LoVo (cell line): ENCODE data around the gene NOL4L.
"Not testable (repeated sequence)": the region's sequence is repeated elsewhere in the genome, so short reads cannot be mapped to it uniquely, and the experiment has no call there.

Experiments used
- DNase-seq: peaks from one replicate; pipeline ENCODE4 v3.0.0-alpha.2; 2016; ENCODE audit warnings: low spot score

NOL4L gene

DNA sequence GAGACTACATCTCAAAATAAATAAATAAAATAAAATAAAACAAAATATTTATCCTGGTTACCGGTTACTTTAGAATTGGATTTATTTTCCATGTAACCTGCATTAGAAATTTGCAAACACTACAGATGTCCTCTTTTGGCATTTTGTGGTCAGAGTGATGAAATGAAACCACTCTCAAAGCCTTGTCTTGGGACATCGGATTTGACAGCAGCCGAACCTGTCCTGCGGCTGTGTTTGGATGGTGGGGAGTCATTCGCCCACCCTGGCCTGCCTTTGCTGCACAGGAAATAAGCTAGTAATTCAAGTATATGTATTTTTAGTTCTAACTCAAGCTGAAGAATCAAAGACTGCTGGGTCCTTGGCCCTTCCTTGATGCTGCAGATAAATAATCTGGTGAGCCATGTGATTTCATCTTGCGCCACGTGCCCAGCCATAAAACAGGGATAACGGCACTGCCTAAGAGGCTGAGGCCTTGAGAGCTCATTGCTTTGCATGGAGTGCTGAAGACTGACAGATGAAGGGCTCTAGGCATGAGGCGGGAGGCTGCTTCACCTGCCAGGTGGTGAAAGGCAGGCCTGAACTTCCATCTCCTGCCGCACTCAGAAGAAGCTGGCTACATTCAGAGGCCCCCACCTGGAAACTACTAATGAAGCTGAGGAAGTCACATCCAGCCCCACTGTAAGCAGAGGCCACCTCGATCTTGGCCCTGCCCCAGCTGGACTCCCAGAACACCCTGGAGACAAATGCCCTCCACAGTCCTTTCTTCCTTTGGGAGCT is 76.9 kb downstream of the NOL4L start:
- DNase-seq, result no peak

DNA sequence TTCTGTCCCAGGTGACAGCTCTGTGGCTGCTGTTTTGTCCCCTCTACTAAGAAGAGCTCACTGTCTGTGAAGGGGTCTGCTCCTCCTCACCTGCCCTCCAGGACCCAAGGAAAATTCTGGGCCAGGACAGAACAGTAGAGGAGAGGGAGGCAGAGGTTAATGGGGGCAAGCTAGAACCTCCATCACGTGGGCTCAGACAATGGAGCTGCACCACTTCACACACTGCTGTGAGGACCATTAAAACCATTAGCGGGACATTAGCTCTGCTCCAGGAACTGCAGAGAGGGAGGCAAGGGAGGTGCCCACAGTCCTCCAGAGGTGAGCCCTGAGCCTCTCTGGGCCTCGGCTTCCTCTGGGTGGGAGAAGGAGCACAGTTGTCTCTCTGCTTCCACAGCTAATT is 78.4 kb downstream of the NOL4L start:
- no peak for DNase-seq

DNA sequence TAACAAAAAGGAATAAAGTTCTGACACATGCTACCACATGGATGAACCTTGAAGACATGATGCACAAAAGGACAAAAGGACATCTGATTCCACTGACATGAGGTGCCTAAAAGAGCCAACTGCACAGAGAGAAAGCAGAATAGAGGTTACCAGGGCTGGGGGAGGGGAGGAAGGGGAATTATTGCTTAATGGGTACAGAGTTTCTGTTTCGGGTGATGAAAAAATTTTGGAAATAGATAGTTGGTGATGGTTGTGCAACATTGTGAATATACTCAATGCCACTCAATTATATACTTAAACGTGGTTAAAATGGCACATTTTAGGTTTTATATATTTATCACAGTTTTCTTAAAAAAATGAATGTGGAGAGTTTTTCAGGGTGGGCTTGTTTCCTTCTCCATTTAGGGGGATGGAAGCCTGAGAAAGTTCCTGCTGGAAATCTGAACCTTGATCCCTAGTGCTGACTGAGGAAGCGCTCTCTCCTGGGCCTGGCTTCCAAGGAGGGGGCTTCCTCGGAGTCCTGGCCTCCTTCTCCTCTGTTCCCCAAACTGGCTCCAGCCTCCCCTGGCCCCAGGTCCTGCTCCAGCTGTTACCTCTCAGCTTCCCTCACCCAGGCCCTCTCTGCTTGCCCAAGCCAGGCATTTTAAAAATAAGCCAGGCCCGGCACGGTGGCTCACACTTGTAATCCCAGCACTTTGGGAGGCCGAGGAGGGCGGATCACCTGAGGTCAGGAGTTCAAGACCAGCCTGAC is 79.2 kb downstream of the NOL4L start:
- DNase-seq, result no peak

DNA sequence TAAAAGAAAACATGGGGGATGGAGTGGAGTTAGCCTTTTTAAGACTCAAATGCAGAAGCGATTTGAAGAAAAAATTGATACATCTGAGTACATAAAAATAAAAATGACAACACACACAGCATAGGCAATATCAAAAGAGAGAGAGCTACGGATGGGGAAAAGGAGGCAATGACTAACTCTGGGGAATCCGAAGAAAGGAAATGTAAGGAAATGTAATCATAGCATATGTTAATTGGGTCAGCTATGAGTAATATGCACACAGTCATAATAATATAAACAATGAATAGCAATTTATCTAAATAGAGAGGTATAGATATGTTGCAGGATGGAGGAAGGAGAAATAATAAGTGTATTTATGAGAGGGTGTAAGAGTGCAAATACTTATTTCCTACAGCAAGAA is 83.4 kb downstream of the NOL4L start:
- no peak for DNase-seq

DNA sequence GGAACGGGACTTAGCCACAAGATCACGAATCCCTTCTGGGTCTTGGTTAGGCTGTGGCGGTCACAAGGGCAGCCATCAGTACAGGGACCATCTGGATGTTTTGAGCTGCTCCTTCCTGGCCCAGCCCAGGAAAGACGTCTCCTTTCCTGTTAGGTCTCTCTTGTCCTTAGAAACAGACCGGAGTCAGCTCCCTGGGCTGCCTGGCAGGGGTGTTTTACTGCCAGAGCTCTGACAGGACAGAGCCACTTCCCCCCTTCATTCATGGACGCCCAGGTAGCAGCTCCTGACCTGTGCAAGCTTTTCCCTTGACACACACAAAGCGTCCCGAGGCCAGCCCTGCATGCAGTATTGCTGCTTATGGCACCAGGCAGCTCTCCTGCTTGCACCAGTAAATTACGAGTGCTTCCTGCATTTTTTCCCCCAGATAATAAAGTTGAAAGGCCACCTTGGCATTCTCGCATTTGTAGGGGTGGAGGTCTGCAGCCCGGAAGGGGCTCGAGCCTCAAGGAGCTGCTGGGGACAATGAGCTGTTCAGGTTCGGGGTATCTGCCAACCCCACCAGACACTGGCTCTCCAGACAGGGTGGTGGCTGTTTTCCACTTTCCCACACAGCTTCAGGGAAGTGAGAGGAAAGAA is 87.4 kb downstream of the NOL4L start:
- no peak for DNase-seq

DNA sequence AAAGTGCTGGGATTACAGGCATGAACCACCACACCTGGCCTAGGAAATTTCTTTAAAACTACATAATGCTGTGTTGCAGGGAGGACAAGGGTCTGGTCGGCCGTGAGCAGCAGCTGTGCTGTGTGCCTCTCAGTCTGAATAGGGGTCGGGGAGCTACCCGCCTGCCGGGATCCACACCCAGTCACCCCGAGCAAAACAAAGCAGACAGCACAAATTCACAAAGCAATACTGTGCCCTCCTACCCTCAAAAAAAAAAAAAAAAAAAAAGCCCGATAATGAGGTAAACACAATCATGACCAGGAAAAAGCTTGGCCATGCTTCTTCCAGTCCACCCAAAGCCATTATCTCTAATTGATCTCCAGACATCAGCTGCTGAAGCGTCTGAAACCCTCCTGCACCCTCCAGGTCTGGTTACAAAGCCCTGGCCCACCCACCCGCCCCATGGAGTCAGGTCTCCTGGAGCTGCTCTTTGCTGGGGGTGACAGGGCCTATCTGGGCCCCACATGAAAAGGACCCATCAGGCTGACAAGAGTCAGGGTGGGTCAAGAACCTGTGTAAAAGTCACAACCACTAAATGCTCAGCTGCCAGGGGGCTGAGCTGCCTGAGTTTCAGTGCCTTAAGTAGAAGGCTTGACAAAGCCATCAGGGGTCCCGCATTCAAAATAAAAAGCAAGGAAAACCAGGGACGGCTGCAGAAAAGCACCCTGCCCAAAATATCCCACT is 88.2 kb downstream of the NOL4L start:
- DNase-seq, result no peak

DNA sequence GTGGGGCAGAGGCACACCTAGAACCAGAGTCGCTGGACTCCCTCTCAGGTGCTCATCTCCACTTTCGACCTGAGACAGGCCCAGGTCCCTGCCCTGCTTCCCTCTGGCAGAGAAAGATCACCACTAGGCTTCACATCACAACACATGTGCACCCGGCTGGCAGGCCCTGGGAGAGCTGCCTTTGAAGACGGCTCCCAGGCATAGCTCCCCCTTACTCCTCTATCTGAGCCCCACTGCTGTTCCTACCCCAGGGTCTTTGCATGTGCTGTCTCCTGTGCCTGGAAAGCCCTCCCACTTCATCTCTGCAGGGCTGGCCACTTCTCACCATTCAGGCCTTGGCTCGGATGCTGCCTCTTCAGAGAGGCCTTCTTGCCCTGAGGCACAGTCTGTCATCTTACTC is 89.2 kb downstream of the NOL4L start:
- no peak for DNase-seq

DNA sequence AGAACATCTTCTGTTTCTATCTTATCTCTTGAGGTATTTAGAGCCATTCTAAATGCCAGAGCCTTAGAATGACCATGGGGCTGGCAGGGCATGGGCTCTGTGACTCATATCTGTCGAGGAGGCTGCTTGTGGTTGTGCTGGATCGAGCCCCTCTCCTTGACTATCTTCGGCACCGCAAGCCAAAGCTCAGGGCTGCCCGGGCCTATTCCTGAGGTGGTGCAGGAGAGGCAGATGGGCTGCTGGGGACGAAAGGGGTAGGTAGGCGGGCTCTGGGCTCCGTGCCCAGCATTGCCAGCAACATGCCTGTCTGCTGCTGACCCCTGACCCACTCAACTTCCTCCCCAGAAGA is 89.9 kb downstream of the NOL4L start:
- DNase-seq, result no peak

DNA sequence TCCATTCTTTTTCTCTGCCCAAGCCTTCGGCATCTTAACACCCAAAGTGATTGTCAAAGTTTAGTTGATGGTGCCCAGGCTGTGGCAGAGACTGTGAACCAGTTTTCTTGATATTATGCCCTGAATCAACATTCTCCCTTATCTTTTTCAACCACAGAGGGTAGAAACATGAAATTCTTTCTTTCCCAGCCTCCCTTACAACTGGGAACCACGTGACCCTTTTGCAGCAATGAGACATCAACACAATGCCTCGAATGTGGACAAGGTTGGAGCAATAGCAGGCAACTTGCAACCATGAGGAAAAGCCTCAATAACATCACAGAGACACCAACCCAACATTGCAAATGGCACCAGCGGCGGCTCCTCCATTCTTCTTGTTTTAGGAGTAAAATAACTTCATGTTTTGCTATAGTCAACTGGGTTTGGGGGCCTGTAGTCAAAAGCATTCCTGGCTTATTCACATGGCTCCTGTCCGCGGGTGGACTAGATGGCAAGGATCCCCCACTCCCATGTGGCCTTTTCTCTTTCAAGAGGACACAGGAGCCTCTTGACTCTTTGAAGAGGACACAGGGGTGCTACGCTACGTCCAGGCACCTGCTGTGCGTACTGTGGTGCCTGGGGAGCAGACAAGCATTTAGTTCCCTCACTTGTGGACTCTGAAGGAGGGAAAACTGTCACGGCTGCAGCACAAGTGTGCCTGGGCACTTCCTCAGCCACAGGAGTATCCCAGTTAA is 90.5 kb downstream of the NOL4L start:
- DNase-seq, result no peak

DNA sequence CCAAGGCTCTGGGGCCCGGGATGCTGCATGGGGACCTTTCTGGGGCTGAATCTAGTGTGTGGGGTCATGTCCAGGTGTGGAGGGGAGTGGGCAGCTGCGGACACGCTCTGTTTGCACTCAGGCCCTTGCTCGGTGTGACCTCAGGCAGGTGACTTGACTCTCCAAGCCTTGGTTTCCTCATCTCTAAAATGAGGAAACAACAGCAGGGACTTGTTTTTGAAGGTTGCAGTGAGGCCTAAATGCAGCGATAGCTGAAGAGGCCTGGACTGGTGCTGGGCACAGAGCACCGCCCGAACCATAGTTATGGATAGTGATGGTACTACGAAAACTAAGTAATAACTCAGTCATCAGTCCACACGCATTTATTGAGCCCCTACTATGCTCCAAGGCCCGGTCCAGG is 91.8 kb downstream of the NOL4L start:
- no peak for DNase-seq

DNA sequence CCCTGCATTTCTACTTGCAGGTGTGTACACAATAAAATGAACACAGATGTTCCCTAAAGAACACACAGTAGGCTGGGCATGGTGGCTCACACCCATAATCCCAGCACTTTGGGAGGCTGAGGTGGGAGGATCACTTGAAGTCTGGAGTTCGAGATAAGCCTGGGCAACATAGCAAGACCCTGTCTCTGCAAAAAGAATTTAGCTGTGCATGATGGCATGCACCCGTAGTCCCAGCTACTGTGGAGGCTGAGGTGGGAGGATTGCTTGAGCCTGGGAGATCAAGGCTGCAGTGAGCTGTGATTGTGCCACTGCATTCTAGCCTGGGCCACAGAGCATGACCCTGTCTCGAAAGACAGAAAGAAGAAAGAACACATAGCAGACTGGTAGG is 93.4 kb downstream of the NOL4L start:
- DNase-seq, result not testable (repeated sequence)

DNA sequence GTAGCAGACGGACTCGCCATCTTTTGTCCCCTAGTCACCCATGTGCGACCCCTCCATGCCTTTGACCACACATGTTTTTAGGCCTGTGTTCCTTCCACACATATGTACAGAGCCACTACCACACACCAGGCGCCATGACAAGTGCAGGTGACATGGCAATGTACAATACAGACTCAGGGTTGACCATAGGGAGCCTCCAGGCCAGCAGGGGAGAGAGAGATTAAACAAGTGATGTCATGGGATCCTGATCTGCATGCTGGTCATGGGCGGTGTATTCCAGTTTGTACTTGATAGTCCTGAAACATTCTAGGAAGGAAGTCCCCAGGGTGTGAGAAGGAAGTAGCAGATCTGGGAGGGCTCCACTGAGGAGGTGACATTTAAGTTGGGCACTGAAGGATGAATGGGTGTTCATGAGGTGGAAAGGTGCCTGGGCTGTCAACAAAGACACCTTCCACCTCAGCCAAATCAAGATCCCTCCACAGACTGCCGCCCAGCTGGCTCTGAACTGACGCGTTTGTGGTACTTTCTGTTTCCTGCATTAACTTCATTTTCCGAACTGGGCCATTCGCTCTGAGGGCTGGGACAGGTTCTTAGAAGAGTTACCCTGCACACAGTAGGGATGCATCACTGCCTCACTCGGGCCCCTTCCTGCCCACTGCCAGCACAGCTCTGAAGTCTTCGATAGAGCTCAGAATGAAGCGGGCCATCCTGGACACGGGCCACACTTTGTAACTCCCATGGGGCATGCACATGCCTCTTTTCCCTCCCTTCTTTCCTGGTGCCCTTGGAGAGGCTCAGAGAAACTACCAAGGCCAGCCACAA is 94.0 kb downstream of the NOL4L start:
- no peak for DNase-seq

DNA sequence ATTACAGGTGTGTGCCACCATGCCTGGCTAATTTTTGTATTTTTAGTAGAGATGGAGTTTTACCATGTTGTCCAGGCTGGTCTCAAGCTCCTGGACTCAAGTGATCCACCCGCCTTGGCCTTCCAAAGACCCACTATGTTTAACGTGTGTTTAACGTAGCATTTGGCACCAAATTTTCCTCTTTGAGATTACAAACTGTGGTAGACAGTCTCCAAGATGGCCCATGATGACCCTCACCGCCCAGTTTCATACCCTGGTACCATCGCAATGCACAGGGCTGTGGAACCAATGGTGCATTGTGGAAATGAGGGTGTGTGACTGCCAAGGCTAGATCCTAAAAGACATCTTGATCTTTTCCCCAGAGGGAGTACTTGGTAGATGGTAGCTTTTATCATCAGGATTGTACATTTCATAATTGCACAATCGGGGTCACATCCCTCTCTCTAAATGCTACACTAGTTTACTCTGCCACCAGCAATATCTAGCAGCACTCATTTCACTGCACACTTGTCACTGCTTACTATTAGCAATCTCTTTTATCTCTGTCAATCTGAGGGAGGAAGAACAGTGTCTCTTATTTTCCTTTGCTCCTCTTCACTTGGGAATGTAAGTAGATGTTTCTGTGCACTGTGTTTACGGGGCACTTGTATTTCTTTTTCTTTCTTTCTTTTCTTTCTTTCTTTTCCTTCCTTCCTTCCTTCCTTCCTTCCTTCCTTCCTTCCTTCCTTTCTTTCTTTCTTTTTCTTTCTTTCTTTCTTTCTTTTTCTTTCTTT is 96.9 kb downstream of the NOL4L start:
- no peak for DNase-seq

DNA sequence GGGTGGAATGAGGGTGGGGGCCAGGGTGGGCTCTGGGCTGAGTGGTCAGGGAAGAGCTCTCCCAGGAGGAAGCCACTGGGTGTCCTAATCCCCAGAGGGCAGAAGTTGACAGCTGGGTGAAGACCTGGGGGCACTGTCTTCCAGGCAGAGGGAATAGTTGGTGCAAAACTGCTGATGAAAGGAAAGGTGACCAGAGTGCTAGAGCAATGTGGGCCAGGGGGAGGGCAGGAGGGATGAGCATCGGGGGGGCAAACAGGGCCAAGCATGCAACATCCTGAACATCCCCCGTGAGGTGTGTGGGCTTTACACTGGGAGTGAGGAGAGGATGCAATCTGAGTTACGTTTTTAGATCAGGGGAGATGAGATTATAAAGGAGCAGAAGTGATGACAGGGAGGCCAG is 97.8 kb downstream of the NOL4L start:
- DNase-seq, result no peak

DNA sequence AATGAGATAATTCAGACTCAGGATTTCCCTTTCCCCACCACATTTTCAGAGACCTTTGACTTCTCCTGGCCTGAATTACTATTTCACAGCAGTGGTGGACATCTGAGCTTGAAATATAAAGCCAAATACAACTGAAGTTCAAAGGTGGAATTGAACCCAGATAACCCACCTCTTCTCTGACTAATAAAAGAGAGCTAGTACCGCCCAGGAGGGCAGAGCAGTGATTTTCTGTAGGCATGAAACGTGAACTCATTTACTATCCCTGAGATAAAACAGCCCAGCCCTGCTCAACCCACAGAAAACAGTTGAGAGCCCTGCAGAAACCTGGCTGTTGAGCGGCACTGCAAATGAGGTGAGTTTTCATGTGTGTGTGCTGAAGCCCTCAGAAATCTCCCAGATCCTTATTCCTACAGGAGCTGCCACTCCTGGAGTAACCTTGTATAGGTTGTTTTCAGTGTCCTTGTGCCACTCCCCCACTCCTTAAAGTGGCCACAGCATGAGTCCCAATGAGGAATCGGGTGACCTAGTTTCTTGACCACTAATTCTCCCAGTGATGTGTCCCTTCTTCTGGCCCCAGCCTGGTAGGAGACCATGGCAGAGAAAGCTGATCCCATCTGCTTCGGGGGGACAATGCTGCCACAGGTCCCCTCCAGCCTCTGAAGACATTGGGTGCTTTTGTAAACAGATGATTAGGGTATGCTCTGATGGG is 99.2 kb downstream of the NOL4L start:
- no peak for DNase-seq

DNA sequence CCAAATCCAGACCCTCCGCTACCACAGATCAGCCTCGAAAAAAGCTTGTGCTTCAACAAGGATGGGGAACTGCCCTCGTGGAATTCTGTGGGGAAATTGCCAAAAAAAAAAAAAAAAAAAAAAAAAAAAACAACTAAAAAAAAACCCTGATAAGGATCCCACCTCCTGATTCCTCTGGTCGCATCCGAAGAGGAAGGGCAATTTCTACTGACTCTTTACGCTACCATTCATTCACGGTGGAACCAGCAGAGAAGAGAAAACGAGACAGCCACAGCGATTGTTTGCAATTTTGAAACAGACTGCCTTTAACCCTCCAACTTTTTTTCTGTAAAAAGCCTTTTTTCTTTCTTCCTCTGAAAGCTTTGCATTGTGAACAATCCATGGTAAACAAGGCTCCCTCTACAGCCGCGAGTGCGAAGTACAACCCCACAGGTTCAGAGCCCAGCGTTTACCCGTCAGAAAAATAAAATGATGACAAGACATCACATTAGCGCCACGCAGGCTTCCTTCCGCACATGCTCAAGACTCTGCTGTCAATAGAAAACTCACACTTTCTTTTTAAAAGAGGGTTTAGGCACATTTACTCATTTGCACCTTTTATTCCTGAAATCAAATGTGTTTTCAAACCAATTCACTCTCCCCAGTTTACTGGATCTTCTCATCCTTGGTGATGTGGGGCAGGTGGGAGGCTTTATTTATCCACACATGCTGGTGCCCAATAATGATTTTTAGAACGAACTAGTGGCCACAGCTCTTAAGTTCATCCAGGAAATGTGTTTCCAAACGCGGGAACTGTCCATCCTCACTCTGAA is 100.0 kb downstream of the NOL4L start:
- DNase-seq, result peak; percentile 75

DNA sequence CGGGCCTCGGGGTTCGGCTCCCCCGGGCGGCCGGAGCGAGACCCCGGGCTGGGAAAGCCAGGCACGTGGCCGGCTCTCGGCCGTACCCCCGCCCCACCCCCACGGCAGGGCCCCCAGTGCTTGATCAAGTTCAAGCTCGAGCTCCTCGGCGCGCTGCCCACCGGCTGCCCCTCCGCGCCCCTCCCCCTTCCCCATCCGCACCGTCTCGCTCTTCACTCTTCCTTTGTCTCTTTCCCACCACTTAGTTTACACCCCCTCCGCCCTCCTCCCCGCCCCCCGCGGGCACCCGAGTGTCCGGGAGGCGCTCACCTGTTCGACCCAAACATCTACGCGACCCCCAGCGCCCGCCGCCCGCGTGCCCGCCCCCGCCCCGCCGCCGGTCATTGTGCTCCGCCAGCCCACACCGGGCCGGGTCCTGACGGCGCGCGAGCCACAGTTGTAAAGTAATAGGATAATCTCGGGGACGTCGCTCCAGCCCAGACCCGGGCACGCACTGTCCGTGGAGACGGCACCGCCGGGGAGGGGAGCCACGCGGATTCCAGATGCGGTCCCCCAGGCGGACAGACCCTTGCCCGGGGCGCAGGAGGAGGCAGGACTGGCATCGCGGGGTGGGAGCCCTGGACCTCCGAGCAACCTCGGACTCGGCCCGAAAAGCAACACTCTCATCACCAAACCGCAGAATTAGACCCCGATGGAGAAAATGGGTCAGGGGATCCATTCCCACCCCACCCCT is 100.7 kb downstream of the NOL4L start:
- DNase-seq, result peak; percentile 6
